ENCODE results near the gene PSMD1. TPM values are rescaled to one million over a fixed set of nuclear protein-coding genes. Genes with fewer than 3 reads are reported as not detected.

The PSMD1 gene
- polyA plus RNA-seq, 1 donor (not counting 4 experiments of a cell fraction or from before 2014, with no cell fraction given), result 262 TPM

- DNase-seq (ENCODE audit: low read depth, low spot score) (no peak), FAIRE-seq (no peak)
- Histone ChIP-seq H4K20me1 (ENCODE audit: control insufficient read depth, extremely low read depth, insufficient read depth, low read length) (no peaks in the 10 kb centered on the region), H3K9me3 (ENCODE audit: control insufficient read depth, low read depth, low read length) (no peaks in the 10 kb centered on the region), H3K9me1 (ENCODE audit: control insufficient read depth, extremely low read depth, insufficient read depth, low read length) (no peaks in the 10 kb centered on the region), H3K79me2 (ENCODE audit: control insufficient read depth, insufficient read depth, low read length) (no peaks in the 10 kb centered on the region), H3K36me3 (ENCODE audit: control insufficient read depth in 2 of 2, extremely low read depth in 1 of 2, insufficient read depth in 2 of 2, low read length in 2 of 2) (peaks cover 26 to 33% of the 10 kb centered on the region in 2 experiments), H2AFZ (ENCODE audit: control insufficient read depth, low read length) (no peak overlapping the region), H3K4me1 (ENCODE audit: control insufficient read depth, extremely low read depth, insufficient read depth, low read length) (no peaks in the 10 kb centered on the region), H3K9ac (ENCODE audit: control insufficient read depth, extremely low read depth, insufficient read depth, low read length) (no peak overlapping the region), H3K27me3 (ENCODE audit: control insufficient read depth, extremely low read depth, insufficient read depth, low read length) (no peaks in the 10 kb centered on the region), H3K27ac (ENCODE audit: control insufficient read depth, insufficient read depth, low read length) (no peak overlapping the region), H3K4me3 (ENCODE audit: control insufficient read depth in 2 of 3, extremely low read depth in 1 of 3, insufficient read depth in 2 of 3, low read depth in 1 of 3, low read length in 3 of 3) (no peak overlapping the region), H3K4me2 (ENCODE audit: control insufficient read depth, extremely low read depth, insufficient read depth, low read depth, low read length) (no peak overlapping the region)
- TF ChIP-seq EZH2 (IDR thresholded peaks at IDR 0.05; ENCODE audit: low read length), result no peak
- no peak for TF ChIP-seq CTCF (optimal IDR thresholded peaks at IDR 0.05 in 1 of 3, IDR thresholded peaks at IDR 0.05 in 1 of 3, conservative IDR thresholded peaks at IDR 0.05 in 1 of 3; ENCODE audit: extremely low read depth in 1 of 3, insufficient read depth in 2 of 3, low read length in 3 of 3)
- dilution Hi-C loops (cut with MboI; ENCODE audit: extremely low pct_ligation_motif_present, low sequenced_read_pairs), result no loop called here
These were observed 27.9 kb downstream of the PSMD1 start for GRCh38 chr2:231084565-231084964.

GRCh38 chr2:231088754-231089153, 32.1 kb downstream of the PSMD1 start:
- no peak overlapping the region for H3K4me3 ChIP-seq (ENCODE audit: control insufficient read depth in 2 of 3, extremely low read depth in 1 of 3, insufficient read depth in 2 of 3, low read depth in 1 of 3, low read length in 3 of 3)
- no peak overlapping the region for H3K9ac ChIP-seq (ENCODE audit: control insufficient read depth, extremely low read depth, insufficient read depth, low read length)
- FAIRE-seq (no peak), DNase-seq (ENCODE audit: low read depth, low spot score) (no peak)
- H3K9me3 ChIP-seq (ENCODE audit: control insufficient read depth, low read depth, low read length), result no peaks in the 10 kb centered on the region
- peaks cover 9% of the 10 kb centered on the region for H3K79me2 ChIP-seq (ENCODE audit: control insufficient read depth, insufficient read depth, low read length)
- H4K20me1 ChIP-seq (ENCODE audit: control insufficient read depth, extremely low read depth, insufficient read depth, low read length), result no peaks in the 10 kb centered on the region
- no peak overlapping the region for H3K4me2 ChIP-seq (ENCODE audit: control insufficient read depth, extremely low read depth, insufficient read depth, low read depth, low read length)
- no peak overlapping the region for H2AFZ ChIP-seq (ENCODE audit: control insufficient read depth, low read length)
- TF ChIP-seq CTCF (optimal IDR thresholded peaks at IDR 0.05 in 1 of 3, IDR thresholded peaks at IDR 0.05 in 1 of 3, conservative IDR thresholded peaks at IDR 0.05 in 1 of 3; ENCODE audit: extremely low read depth in 1 of 3, insufficient read depth in 2 of 3, low read length in 3 of 3), result no peak
- TF ChIP-seq EZH2 (IDR thresholded peaks at IDR 0.05; ENCODE audit: low read length), result no peak
- H3K27ac ChIP-seq (ENCODE audit: control insufficient read depth, insufficient read depth, low read length), result no peak overlapping the region
- H3K4me1 ChIP-seq (ENCODE audit: control insufficient read depth, extremely low read depth, insufficient read depth, low read length), result no peaks in the 10 kb centered on the region
- dilution Hi-C loops (cut with MboI; ENCODE audit: extremely low pct_ligation_motif_present, low sequenced_read_pairs), result no loop called here
- H3K27me3 ChIP-seq (ENCODE audit: control insufficient read depth, extremely low read depth, insufficient read depth, low read length), result no peaks in the 10 kb centered on the region
- no peaks in the 10 kb centered on the region for H3K9me1 ChIP-seq (ENCODE audit: control insufficient read depth, extremely low read depth, insufficient read depth, low read length)
- H3K36me3 ChIP-seq (ENCODE audit: control insufficient read depth in 2 of 2, extremely low read depth in 1 of 2, insufficient read depth in 2 of 2, low read length in 2 of 2), result peaks cover 12 to 23% of the 10 kb centered on the region in 2 experiments
